ENCODE measurements around the gene CTNND2.

DNA sequence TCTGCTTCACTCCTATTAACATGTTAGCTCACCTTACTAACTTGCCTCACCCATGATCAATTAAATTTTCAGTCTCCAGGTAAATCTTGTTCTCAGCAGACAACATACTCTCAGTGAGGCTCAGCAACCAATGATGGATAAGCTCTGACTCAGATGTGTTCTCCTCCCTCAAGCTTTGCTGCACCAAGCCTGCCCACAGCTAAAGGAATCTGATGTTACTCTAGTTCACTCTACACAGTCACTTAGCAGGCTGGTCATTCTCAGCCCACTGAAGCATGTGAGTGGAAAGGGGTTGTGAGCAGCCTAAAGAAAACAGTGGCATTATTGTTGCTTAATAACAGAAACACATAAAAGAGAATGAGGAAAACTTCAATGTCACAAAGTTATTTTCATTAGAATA, 37.3 kb upstream of the CTNND2 start:
- TF ChIP-seq POLR2A (IDR thresholded peaks at IDR 0.05) (no peak), CTCF (IDR thresholded peaks at IDR 0.05 in 4 of 5, conservative IDR thresholded peaks at IDR 0.05 in 1 of 5) (no peak)
